Adrenal gland (tissue), 5 donors: ENCODE data around the gene KCNIP1.

ENCODE experiments used
- POLR2A ChIP-seq, 2 donors: fragments of 450-650 bp; IDR thresholded peaks; one replicate each; pipeline ENCODE4 v1.6.1; 2017; ENCODE audit warnings: antibody characterized with exemption in 2 of 2, mild to moderate bottlenecking in 2 of 2, moderate library complexity in 1 of 2
- TF ChIP-seq, protein P1 (sequence below), 6 experiments: fragments of 450-650 bp in 4 of 6; fragments of 200-600 bp in 2 of 6; sonication (generic) in 1 of 6; IDR thresholded peaks; 1 replicate in 5 of 6; 2 replicates in 1 of 6; pipeline versions ENCODE4 v1.5.1 to v1.8.0; 2016 to 2021; ENCODE audit warnings: antibody characterized with exemption in 6 of 6, mild to moderate bottlenecking in 2 of 6, moderate library complexity in 1 of 6
- donor health status: DM: no; HTN: no; CAD: no.

DNA sequence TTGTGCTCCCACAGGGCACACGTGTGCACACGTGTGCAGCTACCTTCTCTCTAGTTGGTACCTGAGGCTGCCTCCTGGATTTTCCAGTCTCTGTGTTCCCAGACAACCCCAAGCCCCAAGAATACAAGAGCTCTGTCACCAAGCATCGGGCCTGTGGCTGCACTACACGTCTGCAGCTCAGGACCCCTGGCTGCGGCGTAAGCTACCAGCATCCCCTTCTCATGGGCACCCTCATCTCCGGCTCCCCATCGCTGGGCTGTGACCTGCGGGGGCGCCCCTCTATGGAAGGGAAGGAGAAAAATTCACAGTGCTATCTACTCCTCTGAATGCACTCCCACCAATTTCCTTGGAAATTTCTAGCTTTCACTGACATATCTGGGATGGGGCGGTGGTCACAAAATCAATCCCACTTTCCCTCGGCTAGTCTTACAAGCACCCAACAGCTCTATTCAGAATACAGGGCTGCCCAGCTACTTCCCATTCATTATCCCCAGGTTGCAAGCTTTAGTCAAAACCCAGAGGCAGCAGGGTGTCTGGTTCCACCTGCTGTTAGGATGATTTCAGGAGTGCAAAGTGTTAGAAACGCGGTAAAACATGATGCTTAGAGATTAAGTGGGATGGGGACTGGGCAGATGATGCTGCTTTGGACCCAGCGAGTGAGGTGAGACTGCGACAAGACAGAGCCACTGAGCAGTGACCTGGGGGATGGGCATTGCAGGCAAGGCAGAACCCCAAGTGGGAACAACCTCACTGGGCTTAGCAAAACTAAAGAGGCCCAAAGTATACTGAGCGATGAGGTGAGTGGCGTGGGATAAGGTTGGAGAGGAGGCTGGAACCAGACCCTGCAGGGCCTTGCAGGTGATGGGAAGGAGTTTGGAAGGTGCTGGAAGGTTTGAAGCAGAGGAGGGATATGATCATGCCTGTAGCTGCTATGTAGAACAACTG is 121.7 kb downstream of the KCNIP1 start:
- TF ChIP-seq, protein P1, sequence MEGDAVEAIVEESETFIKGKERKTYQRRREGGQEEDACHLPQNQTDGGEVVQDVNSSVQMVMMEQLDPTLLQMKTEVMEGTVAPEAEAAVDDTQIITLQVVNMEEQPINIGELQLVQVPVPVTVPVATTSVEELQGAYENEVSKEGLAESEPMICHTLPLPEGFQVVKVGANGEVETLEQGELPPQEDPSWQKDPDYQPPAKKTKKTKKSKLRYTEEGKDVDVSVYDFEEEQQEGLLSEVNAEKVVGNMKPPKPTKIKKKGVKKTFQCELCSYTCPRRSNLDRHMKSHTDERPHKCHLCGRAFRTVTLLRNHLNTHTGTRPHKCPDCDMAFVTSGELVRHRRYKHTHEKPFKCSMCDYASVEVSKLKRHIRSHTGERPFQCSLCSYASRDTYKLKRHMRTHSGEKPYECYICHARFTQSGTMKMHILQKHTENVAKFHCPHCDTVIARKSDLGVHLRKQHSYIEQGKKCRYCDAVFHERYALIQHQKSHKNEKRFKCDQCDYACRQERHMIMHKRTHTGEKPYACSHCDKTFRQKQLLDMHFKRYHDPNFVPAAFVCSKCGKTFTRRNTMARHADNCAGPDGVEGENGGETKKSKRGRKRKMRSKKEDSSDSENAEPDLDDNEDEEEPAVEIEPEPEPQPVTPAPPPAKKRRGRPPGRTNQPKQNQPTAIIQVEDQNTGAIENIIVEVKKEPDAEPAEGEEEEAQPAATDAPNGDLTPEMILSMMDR (IDR thresholded peaks at IDR 0.05), result no peak
- TF ChIP-seq POLR2A (IDR thresholded peaks at IDR 0.05), result no peak
